Neural cell (in vitro differentiated cells): ENCODE results near the gene KRTAP4-1. TPM values are rescaled to one million over a fixed set of nuclear protein-coding genes. Genes with fewer than 3 reads are reported as not detected.
"Not testable (repeated sequence)": the region's sequence is repeated elsewhere in the genome, so short reads cannot be mapped to it uniquely, and the experiment has no call there.

Source experiments
- H2AFZ ChIP-seq: fragments of 200-600, 300-800 bp; sonication (generic), shearing (Covaris generic); 2 replicates; pipeline ENCODE4 v1.6.0; 2014; ENCODE audit warnings: low read depth, mild to moderate bottlenecking, antibody characterized with exemption, low read length, moderate library complexity
- H3F3A ChIP-seq: fragments of 200-600 bp; shearing (Covaris generic); 2 replicates; pipeline ENCODE4 v1.6.1; 2016; ENCODE audit warnings: mild to moderate bottlenecking, moderate library complexity, mixed read lengths, antibody characterized with exemption, low read length; ENCODE audit not compliant: insufficient read depth, poor library complexity, severe bottlenecking
- H3K27ac ChIP-seq: fragments of 200-600, 300-800 bp; sonication (generic), shearing (Covaris generic); 2 replicates; pipeline ENCODE4 v1.5.1; 2014; ENCODE audit warnings: mild to moderate bottlenecking, low read length, moderate library complexity
- H3K27me3 ChIP-seq: fragments of 300-800, 200-600 bp; sonication (generic), shearing (Covaris generic); 2 replicates; pipeline ENCODE4 v1.6.0; 2014; ENCODE audit warnings: mild to moderate bottlenecking, low read depth, low read length, moderate library complexity; ENCODE audit not compliant: insufficient read depth
- H3K36me3 ChIP-seq: fragments of 300-800, 200-600 bp; sonication (generic), shearing (Covaris generic); 2 replicates; pipeline ENCODE4 v1.5.1; 2014; ENCODE audit warnings: mild to moderate bottlenecking, antibody characterized with exemption, low read length, moderate library complexity; ENCODE audit not compliant: insufficient read depth
- H3K4me2 ChIP-seq: fragments of 300-800, 200-600 bp; sonication (generic), shearing (Covaris generic); 2 replicates; pipeline ENCODE4 v1.6.0; 2014; ENCODE audit warnings: mild to moderate bottlenecking, low read length
- H3K4me3 ChIP-seq: fragments of 300-800, 200-600 bp; sonication (generic), shearing (Covaris generic); 2 replicates; pipeline ENCODE4 v1.5.1; 2014; ENCODE audit warnings: mild to moderate bottlenecking, low read length, moderate library complexity
- H3K79me2 ChIP-seq: fragments of 200-600 bp; shearing (Covaris generic); replicated peaks from 2 replicates; pipeline ENCODE4 v1.6.0; 2014; ENCODE audit warnings: mild to moderate bottlenecking, low read length, moderate library complexity; ENCODE audit not compliant: insufficient read depth
- H3K9ac ChIP-seq: fragments of 300-800, 200-600 bp; sonication (generic), shearing (Covaris generic); 2 replicates; pipeline ENCODE4 v1.6.1; 2016; ENCODE audit warnings: mild to moderate bottlenecking, low read length, mixed read lengths
- H3K9me2 ChIP-seq: fragments of 200-600 bp; shearing (Covaris generic); 2 replicates; pipeline ENCODE4 v1.6.1; 2016; ENCODE audit warnings: mild to moderate bottlenecking, low read length, mixed read lengths; ENCODE audit not compliant: insufficient read depth
- H3K9me3 ChIP-seq: fragments of 200-600, 300-800 bp; sonication (generic), shearing (Covaris generic); 2 replicates; pipeline ENCODE4 v1.6.1; 2016; ENCODE audit warnings: mild to moderate bottlenecking, mixed run types, low read length, moderate library complexity, mixed read lengths
- H4K20me1 ChIP-seq: fragments of 200-600 bp; shearing (Covaris generic); 2 replicates; pipeline ENCODE4 v1.6.1; 2016; ENCODE audit warnings: mild to moderate bottlenecking, mixed run types; ENCODE audit not compliant: insufficient read depth
- EP300 ChIP-seq: fragments of 450-650 bp; conservative IDR thresholded peaks from 2 replicates; pipeline ENCODE4 v1.6.1; 2014; ENCODE audit warnings: antibody characterized with exemption, mild to moderate bottlenecking, moderate library complexity; ENCODE audit not compliant: poor library complexity, severe bottlenecking
- EZH2 ChIP-seq: fragments of 200-600, 300-800 bp; shearing (Covaris generic), sonication (generic); IDR thresholded peaks from 2 replicates; pipeline ENCODE4 v1.6.1; 2014; ENCODE audit warnings: antibody characterized with exemption, low read length, borderline replicate concordance, mild to moderate bottlenecking; ENCODE audit not compliant: insufficient read depth, poor library complexity, severe bottlenecking
- MXI1 ChIP-seq: fragments of 450-650 bp; conservative IDR thresholded peaks from 2 replicates; pipeline ENCODE4 v1.6.1; 2014; ENCODE audit warnings: antibody characterized with exemption, mild to moderate bottlenecking; ENCODE audit not compliant: poor library complexity, severe bottlenecking
- POLR2AphosphoS5 ChIP-seq: IDR thresholded peaks from 2 replicates; pipeline ENCODE4 v1.6.1; 2012
- RAD21 ChIP-seq: fragments of 450-650 bp; conservative IDR thresholded peaks from 2 replicates; pipeline ENCODE4 v1.6.1; 2014; ENCODE audit warnings: antibody characterized with exemption, mild to moderate bottlenecking, moderate library complexity
- SMC3 ChIP-seq: fragments of 450-650 bp; conservative IDR thresholded peaks from 2 replicates; pipeline ENCODE4 v1.6.1; 2014; ENCODE audit warnings: antibody characterized with exemption, mild to moderate bottlenecking, moderate library complexity; ENCODE audit not compliant: poor library complexity
- TAF1 ChIP-seq: IDR thresholded peaks from 2 replicates; pipeline ENCODE4 v1.6.1; 2012; ENCODE audit warnings: low read depth
- polyA plus RNA-seq: library from polyadenylated mRNA; depleted of rRNA; stranded (reverse); fragments of >200 nt; gene quantifications from 2 replicates; pipeline ENCODE4 v1.2.3, GENCODE V29; 2014
- TF ChIP-seq, protein P1 (sequence below): IDR thresholded peaks from 2 replicates; pipeline ENCODE4 v1.6.1; 2012; ENCODE audit warnings: borderline replicate concordance
- TF ChIP-seq, protein P2 (sequence below): fragments of 450-650 bp; IDR thresholded peaks from 2 replicates; pipeline ENCODE4 v1.5.1; 2014; ENCODE audit warnings: antibody characterized with exemption, mild to moderate bottlenecking, moderate library complexity; ENCODE audit not compliant: poor library complexity, severe bottlenecking

The KRTAP4-1 gene
- polyA plus RNA-seq, 1 donor from 2014 or later: not detected

DNA sequence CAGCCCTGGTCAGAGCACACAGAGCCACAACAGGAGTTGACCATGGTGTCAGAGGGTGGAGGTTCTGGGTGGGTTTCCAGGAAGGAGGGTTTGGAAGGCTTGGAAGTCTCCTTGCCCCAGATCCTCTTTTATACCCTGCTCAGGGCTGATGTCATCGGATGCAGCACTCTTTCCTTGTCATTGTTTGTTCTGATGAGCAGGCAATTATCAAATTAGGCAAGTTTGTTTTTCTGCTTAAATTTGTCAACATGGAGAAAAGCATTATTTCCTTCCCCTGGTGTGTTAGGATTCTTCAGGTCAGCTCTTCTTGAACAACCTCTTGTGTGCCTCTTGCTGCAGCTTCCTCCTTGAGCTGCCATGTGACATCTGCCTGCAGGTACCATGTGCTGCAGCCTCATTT, 24.1 kb downstream of the KRTAP4-1 start, which contains the start of gene KRTAP4-4:
Gene KRTAP4-4 (minus strand): TSS at position 101 of the 400 bp plus-strand sequence. CDS start 57 bp downstream, at position 44.
- no peak within 1 kb of the TSS for H2AFZ ChIP-seq
- TF ChIP-seq EZH2: no peak
- TF ChIP-seq SMC3: no peak
- no peak for TF ChIP-seq RAD21
- TF ChIP-seq EP300: no peak
- TF ChIP-seq, protein P1, sequence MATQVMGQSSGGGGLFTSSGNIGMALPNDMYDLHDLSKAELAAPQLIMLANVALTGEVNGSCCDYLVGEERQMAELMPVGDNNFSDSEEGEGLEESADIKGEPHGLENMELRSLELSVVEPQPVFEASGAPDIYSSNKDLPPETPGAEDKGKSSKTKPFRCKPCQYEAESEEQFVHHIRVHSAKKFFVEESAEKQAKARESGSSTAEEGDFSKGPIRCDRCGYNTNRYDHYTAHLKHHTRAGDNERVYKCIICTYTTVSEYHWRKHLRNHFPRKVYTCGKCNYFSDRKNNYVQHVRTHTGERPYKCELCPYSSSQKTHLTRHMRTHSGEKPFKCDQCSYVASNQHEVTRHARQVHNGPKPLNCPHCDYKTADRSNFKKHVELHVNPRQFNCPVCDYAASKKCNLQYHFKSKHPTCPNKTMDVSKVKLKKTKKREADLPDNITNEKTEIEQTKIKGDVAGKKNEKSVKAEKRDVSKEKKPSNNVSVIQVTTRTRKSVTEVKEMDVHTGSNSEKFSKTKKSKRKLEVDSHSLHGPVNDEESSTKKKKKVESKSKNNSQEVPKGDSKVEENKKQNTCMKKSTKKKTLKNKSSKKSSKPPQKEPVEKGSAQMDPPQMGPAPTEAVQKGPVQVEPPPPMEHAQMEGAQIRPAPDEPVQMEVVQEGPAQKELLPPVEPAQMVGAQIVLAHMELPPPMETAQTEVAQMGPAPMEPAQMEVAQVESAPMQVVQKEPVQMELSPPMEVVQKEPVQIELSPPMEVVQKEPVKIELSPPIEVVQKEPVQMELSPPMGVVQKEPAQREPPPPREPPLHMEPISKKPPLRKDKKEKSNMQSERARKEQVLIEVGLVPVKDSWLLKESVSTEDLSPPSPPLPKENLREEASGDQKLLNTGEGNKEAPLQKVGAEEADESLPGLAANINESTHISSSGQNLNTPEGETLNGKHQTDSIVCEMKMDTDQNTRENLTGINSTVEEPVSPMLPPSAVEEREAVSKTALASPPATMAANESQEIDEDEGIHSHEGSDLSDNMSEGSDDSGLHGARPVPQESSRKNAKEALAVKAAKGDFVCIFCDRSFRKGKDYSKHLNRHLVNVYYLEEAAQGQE: no peak
- TF ChIP-seq TAF1: no peak
- TF ChIP-seq, protein P2, sequence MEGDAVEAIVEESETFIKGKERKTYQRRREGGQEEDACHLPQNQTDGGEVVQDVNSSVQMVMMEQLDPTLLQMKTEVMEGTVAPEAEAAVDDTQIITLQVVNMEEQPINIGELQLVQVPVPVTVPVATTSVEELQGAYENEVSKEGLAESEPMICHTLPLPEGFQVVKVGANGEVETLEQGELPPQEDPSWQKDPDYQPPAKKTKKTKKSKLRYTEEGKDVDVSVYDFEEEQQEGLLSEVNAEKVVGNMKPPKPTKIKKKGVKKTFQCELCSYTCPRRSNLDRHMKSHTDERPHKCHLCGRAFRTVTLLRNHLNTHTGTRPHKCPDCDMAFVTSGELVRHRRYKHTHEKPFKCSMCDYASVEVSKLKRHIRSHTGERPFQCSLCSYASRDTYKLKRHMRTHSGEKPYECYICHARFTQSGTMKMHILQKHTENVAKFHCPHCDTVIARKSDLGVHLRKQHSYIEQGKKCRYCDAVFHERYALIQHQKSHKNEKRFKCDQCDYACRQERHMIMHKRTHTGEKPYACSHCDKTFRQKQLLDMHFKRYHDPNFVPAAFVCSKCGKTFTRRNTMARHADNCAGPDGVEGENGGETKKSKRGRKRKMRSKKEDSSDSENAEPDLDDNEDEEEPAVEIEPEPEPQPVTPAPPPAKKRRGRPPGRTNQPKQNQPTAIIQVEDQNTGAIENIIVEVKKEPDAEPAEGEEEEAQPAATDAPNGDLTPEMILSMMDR: no peak
- TF ChIP-seq MXI1: no peak
- no peak for TF ChIP-seq POLR2AphosphoS5
- no peaks in the 10 kb centered on the region for H3K9me3 ChIP-seq
- no peak within 1 kb of the TSS for H3K4me2 ChIP-seq
- no peak within 1 kb of the TSS for H3K9ac ChIP-seq
- H3K9me2 ChIP-seq: no peaks in the 10 kb centered on the region
- no peaks in the 10 kb centered on the region for H3K79me2 ChIP-seq
- H4K20me1 ChIP-seq: no peaks in the 10 kb centered on the region
- H3F3A ChIP-seq: no peaks in the 10 kb centered on the region
- H3K27me3 ChIP-seq: no peaks in the 10 kb centered on the region
- H3K4me3 ChIP-seq: no peak within 1 kb of the TSS
- H3K27ac ChIP-seq: no peak within 1 kb of the TSS
- H3K36me3 ChIP-seq: no peaks in the 10 kb centered on the region

DNA sequence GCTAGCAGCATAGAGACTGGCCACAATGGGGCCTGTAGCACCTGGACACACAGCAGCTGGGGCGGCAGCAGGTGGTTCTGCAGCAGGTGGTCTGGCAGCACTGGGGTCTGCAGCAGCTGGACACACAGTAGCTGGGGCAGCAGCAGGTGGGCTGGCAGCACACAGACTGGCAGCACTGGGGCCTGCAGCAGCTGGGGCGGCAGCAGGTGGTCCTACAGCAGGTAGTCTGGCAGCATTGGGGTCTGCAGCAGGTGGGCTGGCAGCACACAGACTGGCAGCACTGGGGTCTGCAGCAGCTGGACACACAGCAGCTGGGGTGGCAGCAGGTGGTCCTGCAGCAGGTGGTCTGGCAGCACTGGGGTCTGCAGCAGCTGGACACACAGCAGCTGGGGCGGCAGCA, 24.5 kb downstream of the KRTAP4-1 start:
- not testable (repeated sequence) for H3K36me3 ChIP-seq, H3K9me2 ChIP-seq, H3K4me3 ChIP-seq, H3K27me3 ChIP-seq, H3K4me2 ChIP-seq, H3K27ac ChIP-seq, H3F3A ChIP-seq, H4K20me1 ChIP-seq, H2AFZ ChIP-seq, H3K79me2 ChIP-seq, H3K9ac ChIP-seq, H3K9me3 ChIP-seq

DNA sequence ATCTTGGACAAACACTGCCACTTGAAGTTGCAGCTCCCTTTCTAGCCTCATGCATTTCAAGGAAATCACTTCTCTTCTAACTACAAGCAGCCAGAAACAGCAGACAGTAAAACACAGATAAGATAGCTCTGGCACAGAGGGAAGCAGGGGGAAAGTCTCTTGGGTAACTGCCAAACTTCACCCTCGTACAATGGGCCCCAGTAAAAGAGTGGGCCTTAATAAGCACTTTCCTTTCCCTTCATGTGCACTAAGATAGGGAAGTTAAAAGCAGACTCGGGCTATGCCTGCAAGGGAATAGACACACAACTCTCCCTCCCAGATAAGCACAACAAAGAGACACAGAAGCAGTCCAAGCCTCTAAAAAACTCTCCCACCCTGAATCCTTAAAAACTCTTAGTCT, 30.9 kb downstream of the KRTAP4-1 start:
- H3K4me3 ChIP-seq: no peak overlapping the region
- H3K79me2 ChIP-seq: no peaks in the 10 kb centered on the region
- no peaks in the 10 kb centered on the region for H4K20me1 ChIP-seq
- TF ChIP-seq EZH2 (no peak), SMC3 (no peak)
- no peak overlapping the region for H3K27ac ChIP-seq
- no peaks in the 10 kb centered on the region for H3K9me2 ChIP-seq
- no peaks in the 10 kb centered on the region for H3K36me3 ChIP-seq
- H3K9ac ChIP-seq: no peak overlapping the region
- H3K9me3 ChIP-seq: no peaks in the 10 kb centered on the region
- H3K4me2 ChIP-seq: no peak overlapping the region
- H2AFZ ChIP-seq: no peak overlapping the region
- no peaks in the 10 kb centered on the region for H3K27me3 ChIP-seq
- H3F3A ChIP-seq: no peaks in the 10 kb centered on the region
